8988T (cell line): ENCODE measurements around the gene DCBLD2.
A peak's percentile ranks its signal among the peaks of the same experiment; 100 is the strongest.

ENCODE experiments used
- DNase-seq: peaks from one replicate; pipeline ENCODE4 v3.0.0; 2011

Gene DCBLD2

GRCh38 chr3:98901392-98902350, at the start of gene DCBLD2:
Gene DCBLD2, minus strand, starts transcription at chr3:98901695. Its CDS starts 369 bp downstream, at chr3:98901326.
- DNase-seq: peak; percentile 93

GRCh38 chr3:98945666-98946065, 44.2 kb upstream of the DCBLD2 start:
- DNase-seq: no peak

- DNase-seq: no peak
These were observed 43.6 kb upstream of the DCBLD2 start for GRCh38 chr3:98945101-98945524.

DNA sequence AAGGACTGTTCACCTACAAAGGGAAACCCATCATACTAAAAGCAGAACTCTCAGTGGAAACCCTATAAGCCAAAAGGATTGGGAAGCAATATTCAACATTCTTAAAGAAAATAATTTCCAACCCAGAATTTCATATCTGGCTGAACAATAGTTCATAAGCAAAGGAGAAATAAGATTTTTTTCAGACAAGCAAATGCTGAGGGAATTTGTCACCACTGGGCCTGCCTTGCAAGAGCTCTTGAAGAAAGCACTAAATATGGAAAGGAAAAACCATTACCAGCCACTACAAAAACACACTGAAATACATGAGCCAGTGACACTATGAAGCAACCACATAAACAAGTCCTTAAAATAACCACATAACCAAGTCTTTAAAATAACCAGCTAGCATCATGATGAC, 28.9 kb upstream of the DCBLD2 start:
- DNase-seq: no peak

GRCh38 chr3:98921957-98922356, 20.5 kb upstream of the DCBLD2 start:
- DNase-seq: no peak

DNA sequence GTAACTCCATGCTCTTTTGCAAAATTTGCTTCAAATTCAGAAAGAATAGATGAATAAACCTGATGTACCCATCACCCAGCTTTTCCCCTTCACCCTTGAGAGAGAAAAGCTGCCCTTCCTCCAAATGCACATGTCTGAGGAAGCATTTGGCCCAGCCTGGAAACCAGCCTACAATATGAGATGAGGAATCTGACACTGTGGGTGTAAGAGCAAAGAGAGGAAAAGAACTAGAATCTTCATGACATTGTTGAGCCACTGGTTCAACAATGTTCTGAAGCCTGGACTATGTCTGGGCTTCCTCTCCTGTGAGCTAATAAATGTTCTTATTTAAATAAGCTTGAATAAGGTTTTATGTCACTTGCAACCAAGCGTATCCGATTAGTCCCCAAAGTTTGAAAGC, 18.7 kb upstream of the DCBLD2 start:
- no peak for DNase-seq

GRCh38 chr3:98918586-98918985, 17.1 kb upstream of the DCBLD2 start:
- no peak for DNase-seq

DNA sequence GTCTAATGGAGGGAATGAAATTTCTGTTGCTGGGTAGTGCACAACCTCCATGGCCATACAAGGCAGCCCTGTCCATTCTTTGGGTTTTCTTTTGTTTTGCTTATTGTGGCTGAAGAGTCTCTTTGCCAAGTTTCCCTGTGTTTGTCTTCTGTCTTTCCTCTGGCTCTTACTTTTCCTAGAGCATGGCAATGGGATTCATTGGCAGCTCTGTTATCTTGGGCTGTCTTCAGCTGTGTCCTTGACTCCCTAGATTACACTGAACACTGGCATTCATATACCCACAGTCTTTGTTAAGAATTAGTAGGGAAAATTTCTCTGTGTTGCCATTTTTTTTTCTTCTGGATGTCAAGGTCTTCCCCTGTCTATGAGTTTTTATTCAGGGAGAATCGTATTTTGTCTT, 16.1 kb upstream of the DCBLD2 start:
- DNase-seq: no peak

DNA sequence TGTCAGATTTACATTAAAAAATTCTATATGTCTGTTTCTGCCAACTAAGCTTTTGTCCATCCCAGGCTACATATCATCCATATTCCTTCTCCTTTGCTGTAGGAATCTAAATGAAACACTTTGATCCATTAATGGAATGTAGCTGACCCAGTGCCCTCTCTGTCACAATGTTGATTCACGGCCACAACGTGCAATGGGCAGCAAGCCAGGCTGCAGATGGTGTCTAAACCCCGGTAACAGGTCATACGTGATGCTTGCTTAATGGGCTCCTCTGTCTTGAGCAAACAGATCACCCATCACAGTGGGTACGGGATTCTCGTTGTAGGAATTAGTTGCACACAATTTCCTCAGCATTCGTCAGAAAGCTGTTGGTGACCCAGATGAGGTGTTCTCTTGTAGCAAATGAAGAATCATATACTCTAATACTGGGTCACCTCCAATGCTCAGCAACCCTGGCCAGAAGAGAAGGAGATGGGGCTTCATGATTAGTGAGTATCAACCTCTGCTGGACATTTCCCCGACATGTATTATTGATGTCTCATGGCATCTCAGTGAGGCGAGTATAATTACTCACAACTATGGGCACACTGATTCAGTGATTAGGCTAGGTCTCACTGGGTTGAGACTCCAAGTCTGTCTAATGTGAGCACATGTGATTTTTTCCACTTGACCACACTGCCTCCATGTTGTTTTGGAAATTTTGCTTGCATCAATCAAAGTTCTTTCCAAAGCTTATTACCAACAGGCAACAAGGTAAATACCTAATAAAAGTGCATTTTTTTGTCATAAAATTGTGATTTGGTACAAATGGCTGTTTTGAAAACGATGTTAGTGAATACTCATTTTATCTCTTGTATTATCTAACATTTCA, 12.9 kb upstream of the DCBLD2 start:
- no peak for DNase-seq

- DNase-seq: no peak
These were observed 11.0 kb upstream of the DCBLD2 start for GRCh38 chr3:98912448-98912847.

GRCh38 chr3:98906230-98906629, 4.7 kb upstream of the DCBLD2 start:
- DNase-seq: no peak

- no peak for DNase-seq
These were observed 2.4 kb upstream of the DCBLD2 start for GRCh38 chr3:98903705-98904481.

GRCh38 chr3:98903099-98903498, 1.6 kb upstream of the DCBLD2 start:
- no peak for DNase-seq

DNA sequence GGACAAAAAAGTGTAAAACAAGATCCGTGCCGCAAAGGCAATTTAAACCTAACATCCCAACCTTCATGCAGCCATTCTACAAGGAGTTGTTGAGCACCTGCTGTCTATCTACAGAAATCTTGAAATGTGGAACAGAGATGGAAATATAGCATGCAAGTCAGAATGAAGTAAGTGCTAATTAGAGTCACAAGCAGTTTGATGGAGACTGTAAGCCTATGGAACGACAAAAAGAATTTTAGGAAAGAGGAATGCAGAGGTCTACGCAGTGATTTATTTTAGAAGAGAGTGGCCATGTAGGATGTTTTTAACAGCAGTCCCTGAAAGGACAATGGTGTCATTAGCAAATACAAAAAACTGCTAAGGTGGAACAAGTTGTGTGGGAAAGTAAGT, 851 bp upstream of the DCBLD2 start:
- DNase-seq: no peak

DNA sequence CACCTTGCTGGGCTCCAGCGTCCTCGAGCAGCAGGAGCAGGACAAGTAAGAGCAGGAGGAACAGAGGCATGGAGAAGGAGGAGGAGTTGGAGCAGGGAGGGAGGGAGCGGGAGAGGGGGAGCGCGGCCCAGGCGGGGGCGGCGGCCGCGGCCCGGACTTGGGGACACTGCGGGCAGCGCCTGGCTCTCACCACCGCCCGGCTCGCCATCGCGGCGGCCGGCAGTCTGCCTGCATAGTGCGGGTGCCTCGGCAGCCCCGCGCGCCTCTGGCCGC, 440 bp downstream of the DCBLD2 start:
- no peak for DNase-seq

DNA sequence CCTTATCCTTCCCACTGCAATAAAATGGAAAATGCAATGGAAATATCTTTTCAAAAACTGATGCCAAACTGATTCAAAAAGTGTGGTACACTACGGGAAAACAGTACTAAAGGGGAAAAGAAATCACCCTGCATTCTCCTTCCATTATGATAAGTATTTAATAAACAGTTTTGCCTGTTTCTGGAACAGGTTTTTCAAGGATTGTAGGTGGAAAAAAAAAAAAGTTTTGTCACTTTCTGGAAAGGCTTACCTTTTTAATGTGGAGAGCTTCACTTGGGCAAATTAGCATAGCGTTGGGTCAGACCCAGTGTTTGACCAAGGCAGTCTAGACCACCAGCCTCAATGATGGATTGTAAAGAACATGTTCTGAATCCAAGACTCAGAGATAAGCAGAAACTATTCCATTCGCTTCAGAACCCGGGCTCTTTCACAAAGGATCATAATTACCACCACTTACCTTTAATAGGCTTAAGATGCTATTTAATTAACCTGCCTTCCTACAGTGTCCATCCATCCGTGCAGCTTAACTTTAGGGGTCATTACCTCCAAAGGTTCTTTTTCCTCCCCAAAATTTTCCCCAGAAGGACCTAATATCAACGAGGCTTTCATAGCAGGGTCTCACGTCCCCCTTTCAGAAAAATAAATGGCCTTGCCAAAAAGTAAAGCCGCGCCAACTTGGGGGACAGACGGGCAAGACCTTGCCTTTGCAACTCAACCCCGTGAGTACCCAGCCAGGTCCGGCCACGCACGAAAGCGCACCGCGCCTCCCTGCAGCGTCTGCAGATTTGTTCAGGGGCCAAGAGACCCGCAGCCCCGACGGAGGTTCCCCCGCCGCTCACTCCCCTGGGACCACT, 1.0 kb downstream of the DCBLD2 start:
- DNase-seq: no peak

DNA sequence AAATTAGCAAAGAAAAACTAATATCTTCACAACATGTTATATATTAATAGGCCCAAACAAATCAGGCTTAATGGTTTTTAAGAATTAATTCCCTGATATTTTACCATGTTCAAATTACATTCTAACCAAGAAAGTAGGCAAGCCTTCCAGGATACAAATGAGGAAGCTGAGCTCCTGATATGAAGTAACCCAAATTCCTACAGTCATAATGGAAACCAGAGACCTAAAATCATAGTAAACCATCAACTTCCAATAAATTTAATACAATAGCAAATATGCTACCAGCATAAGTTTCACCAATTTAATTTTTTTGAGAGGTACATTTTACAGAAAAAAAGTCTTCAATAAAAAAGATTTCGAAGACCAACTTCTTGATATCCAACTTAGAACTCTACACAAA, 3.8 kb downstream of the DCBLD2 start:
- DNase-seq: no peak

- no peak for DNase-seq
These were observed 6.5 kb downstream of the DCBLD2 start for GRCh38 chr3:98894791-98895576.

DNA sequence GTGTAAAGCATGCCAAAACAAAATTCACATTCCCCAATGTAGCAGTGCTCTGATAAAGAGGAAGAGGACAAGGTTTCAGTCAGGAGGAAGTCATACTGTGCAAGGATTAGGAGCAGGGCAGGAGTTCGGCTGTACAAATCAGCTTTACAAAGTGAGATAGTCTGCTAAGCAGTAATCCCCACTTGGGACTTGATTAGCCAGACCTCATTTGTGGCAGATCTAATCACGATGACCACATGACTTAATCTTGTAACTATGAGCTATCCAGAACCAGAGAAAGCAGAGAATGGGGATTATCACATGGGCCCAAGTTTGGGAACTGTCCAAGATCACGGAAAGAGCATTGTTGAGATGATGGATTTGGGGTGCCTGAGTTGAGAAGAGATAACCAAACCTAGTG, 7.8 kb downstream of the DCBLD2 start:
- no peak for DNase-seq

DNA sequence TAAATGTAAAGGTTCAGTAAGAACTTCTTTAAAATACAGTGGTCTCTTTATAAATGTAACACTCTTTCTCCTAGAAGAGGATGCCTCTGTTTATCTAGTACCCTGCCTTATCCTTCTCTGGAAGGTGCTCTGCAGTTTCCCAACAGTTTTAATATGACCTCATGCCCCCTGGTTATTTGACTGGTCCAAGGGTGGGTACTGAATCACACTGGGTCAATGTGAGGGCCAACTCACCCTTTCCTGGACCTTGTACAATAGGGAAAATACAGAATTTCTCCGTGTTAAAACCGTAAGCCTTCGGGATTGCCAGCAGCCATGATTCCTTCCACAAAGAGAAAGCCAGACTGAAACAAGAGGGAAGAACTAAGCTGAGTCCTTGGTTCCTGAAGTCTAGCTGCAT, 9.2 kb downstream of the DCBLD2 start:
- DNase-seq: no peak
